Stimulated activated CD4-positive, alpha-beta T cell treated with anti-CD3 and anti-CD28 coated beads, Interleukin-15, amount 100 ng/mL, for 1 hour (primary cell): ENCODE results near the gene NUDT10.
"Not testable (repeated sequence)": the region's sequence is repeated elsewhere in the genome, so short reads cannot be mapped to it uniquely, and the experiment has no call there.

Experiments
- DNase-seq, 2 donors: peaks; one replicate each; pipeline ENCODE4 v3.0.0-alpha.2; 2020; ENCODE audit warnings: low read depth in 1 of 2, low spot score in 1 of 2

NUDT10 gene

GRCh38 chrX:51332188-51332942, at the start of gene NUDT10:
Gene NUDT10 (plus strand): TSS chrX:51332822. CDS start chrX:51332966, 144 bp downstream.
- peak in 1 of 2 donors; percentile 7 for DNase-seq

- DNase-seq: no peak
Measured at GRCh38 chrX:51292421-51292820, 40.2 kb upstream of the NUDT10 start.

GRCh38 chrX:51296138-51296537, 36.5 kb upstream of the NUDT10 start:
- DNase-seq: no peak

GRCh38 chrX:51316271-51316670, 16.4 kb upstream of the NUDT10 start:
- no peak for DNase-seq

- not testable (repeated sequence) for DNase-seq
Measured at GRCh38 chrX:51332943-51333785, 542 bp downstream of the NUDT10 start.

GRCh38 chrX:51334276-51334675, 1.7 kb downstream of the NUDT10 start:
- no peak for DNase-seq

GRCh38 chrX:51336584-51336983, 4.0 kb downstream of the NUDT10 start:
- no peak for DNase-seq

- DNase-seq: no peak
Measured at GRCh38 chrX:51361251-51361650, 28.6 kb downstream of the NUDT10 start.

GRCh38 chrX:51376672-51377071, 44.0 kb downstream of the NUDT10 start:
- no peak for DNase-seq
